IMR-90 (cell line): ENCODE measurements around the gene RAI14. TPM values are rescaled to one million over a fixed set of nuclear protein-coding genes. Genes with fewer than 3 reads are reported as not detected.

Source experiments
- ATAC-seq: fragments of 200-7000 bp; cut with Tn5 transposase; 2 replicates; pipeline ENCODE4 v1.9.1; 2020; ENCODE audit warnings: low read depth, mild to moderate bottlenecking, moderate library complexity
- BruUV-seq: library from RNA; stranded (reverse); fragments of 400-500 nt; replicated peaks from 2 replicates; lab custom pipeline; 2021; lab: Mats Ljungman, UMichigan
- CTCF ChIA-PET: fragments of 300-600 bp; formaldehyde crosslinking; extraction: SDS; loops from one replicate; lab custom pipeline; 2021; ENCODE audit warnings: antibody characterized with exemption; lab: Yijun Ruan, JAX
- POLR2A ChIA-PET: fragments of 300-600 bp; sonication (Branson Sonifier 250); formaldehyde crosslinking; loops from one replicate; lab custom pipeline; 2022; ENCODE audit warnings: antibody characterized with exemption; ENCODE audit not compliant: unreplicated experiment; lab: Charles Lee
- DNase-seq: peaks from one replicate; pipeline ENCODE4 v3.0.0; 2013
- H2AFZ ChIP-seq: replicated peaks from 2 replicates; pipeline ENCODE3; 2013; ENCODE audit warnings: low read length, mild to moderate bottlenecking; ENCODE audit not compliant: poor library complexity
- H2AK5ac ChIP-seq: 2 replicates; pipeline ENCODE4 v1.6.1; 2013; ENCODE audit warnings: low read depth, low read length, inconsistent platforms
- H2AK9ac ChIP-seq: replicated peaks from 2 replicates; pipeline ENCODE3; 2013; ENCODE audit warnings: mild to moderate bottlenecking, low read depth, low read length, moderate library complexity; ENCODE audit not compliant: poor library complexity
- H2BK120ac ChIP-seq: 2 replicates; pipeline ENCODE4 v1.6.1; 2013; ENCODE audit warnings: low read depth, low read length, inconsistent platforms
- H2BK15ac ChIP-seq: 3 replicates; pipeline ENCODE4 v1.6.1; 2013; ENCODE audit warnings: low read depth, low read length, inconsistent platforms
- H2BK20ac ChIP-seq: 2 replicates; pipeline ENCODE4 v1.6.1; 2013; ENCODE audit warnings: low read depth, mild to moderate bottlenecking, inconsistent platforms, low read length, moderate library complexity
- H2BK5ac ChIP-seq: 2 replicates; pipeline ENCODE4 v1.6.1; 2013; ENCODE audit warnings: mild to moderate bottlenecking, low read depth, low read length, inconsistent platforms; ENCODE audit not compliant: poor library complexity, severe bottlenecking
- H3K14ac ChIP-seq: replicated peaks from 2 replicates; pipeline ENCODE4 v1.6.1; 2013; ENCODE audit warnings: low read depth, low read length, inconsistent platforms
- H3K18ac ChIP-seq: 2 replicates; pipeline ENCODE4 v1.6.1; 2013; ENCODE audit warnings: low read depth, low read length, control low read depth
- H3K23ac ChIP-seq: 2 replicates; pipeline ENCODE4 v1.6.1; 2013; ENCODE audit warnings: low read depth, low read length, inconsistent platforms
- H3K27ac ChIP-seq: 2 replicates; pipeline ENCODE4 v1.5.1; 2013; ENCODE audit warnings: mild to moderate bottlenecking, control low read depth, low read length; ENCODE audit not compliant: insufficient read depth
- H3K27me3 ChIP-seq: 2 replicates; pipeline ENCODE4 v1.6.1; 2013; ENCODE audit warnings: low read length; ENCODE audit not compliant: control insufficient read depth, insufficient read depth
- H3K36me3 ChIP-seq: 2 replicates; pipeline ENCODE4 v1.6.1; 2013; ENCODE audit warnings: low read length, mixed read lengths; ENCODE audit not compliant: control insufficient read depth, insufficient read depth
- H3K4ac ChIP-seq: 2 replicates; pipeline ENCODE4 v1.6.1; 2013; ENCODE audit warnings: low read depth, low read length, inconsistent platforms
- H3K4me1 ChIP-seq: 2 replicates; pipeline ENCODE4 v1.6.1; 2013; ENCODE audit warnings: low read length, mixed read lengths; ENCODE audit not compliant: control insufficient read depth, insufficient read depth
- H3K4me2 ChIP-seq: 2 replicates; pipeline ENCODE4 v1.6.1; 2013; ENCODE audit warnings: low read depth, mild to moderate bottlenecking, control low read depth, low read length, moderate library complexity
- H3K4me3 ChIP-seq: 2 replicates; pipeline ENCODE4 v1.5.1; 2013; ENCODE audit warnings: low read depth, mild to moderate bottlenecking, control low read depth, low read length, moderate library complexity; ENCODE audit not compliant: insufficient read depth
- H3K56ac ChIP-seq: 2 replicates; pipeline ENCODE4 v1.6.1; 2013; ENCODE audit warnings: low read length, inconsistent platforms; ENCODE audit not compliant: insufficient read depth; ENCODE audit errors: extremely low read depth
- H3K79me1 ChIP-seq, 2 experiments: 2 replicates each; pipeline ENCODE4 v1.6.1; 2013; ENCODE audit warnings: low read length in 2 of 2, inconsistent platforms in 1 of 2, low read depth in 1 of 2
- H3K9ac ChIP-seq: 2 replicates; pipeline ENCODE4 v1.6.1; 2013; ENCODE audit warnings: low read depth, low read length, control low read depth
- H3K9me1 ChIP-seq: 2 replicates; pipeline ENCODE4 v1.6.1; 2013; ENCODE audit warnings: low read length, inconsistent platforms; ENCODE audit not compliant: insufficient read depth
- H3K9me3 ChIP-seq: 2 replicates; pipeline ENCODE4 v1.6.1; 2013; ENCODE audit warnings: low read length; ENCODE audit not compliant: control insufficient read depth, insufficient read depth
- H4K20me1 ChIP-seq: 2 replicates; pipeline ENCODE4 v1.6.1; 2013; ENCODE audit warnings: low read length, inconsistent platforms; ENCODE audit not compliant: insufficient read depth
- H4K5ac ChIP-seq: 2 replicates; pipeline ENCODE4 v1.6.1; 2013; ENCODE audit warnings: mild to moderate bottlenecking, low read depth, low read length, control low read depth
- H4K8ac ChIP-seq, 2 experiments: 2 replicates each; pipeline ENCODE4 v1.6.1; 2013; ENCODE audit warnings: low read depth in 2 of 2, low read length in 2 of 2, control low read depth in 1 of 2, inconsistent platforms in 1 of 2
- H4K91ac ChIP-seq: 2 replicates; pipeline ENCODE4 v1.6.1; 2013; ENCODE audit warnings: low read depth, low read length, inconsistent platforms; ENCODE audit not compliant: insufficient read depth
- CEBPB ChIP-seq: IDR thresholded peaks from 2 replicates; pipeline ENCODE4 v1.6.1; 2012; ENCODE audit warnings: low read depth, low read length, improper control_type of control experiment
- MAFK ChIP-seq: IDR thresholded peaks from 2 replicates; pipeline ENCODE4 v1.6.1; 2012; ENCODE audit warnings: low read depth, low read length, improper control_type of control experiment
- MAZ ChIP-seq: IDR thresholded peaks from 2 replicates; pipeline ENCODE4 v1.6.1; 2012; ENCODE audit warnings: low read depth, mild to moderate bottlenecking, low read length, improper control_type of control experiment, moderate library complexity, borderline replicate concordance
- MXI1 ChIP-seq: IDR thresholded peaks from 2 replicates; pipeline ENCODE4 v1.6.1; 2012; ENCODE audit warnings: low read depth, mild to moderate bottlenecking, low read length, moderate library complexity, borderline replicate concordance
- RCOR1 ChIP-seq: IDR thresholded peaks from 2 replicates; pipeline ENCODE4 v1.6.1; 2012; ENCODE audit warnings: mild to moderate bottlenecking, low read length, improper control_type of control experiment; ENCODE audit not compliant: insufficient replicate concordance
- RFX5 ChIP-seq: IDR thresholded peaks from 2 replicates; pipeline ENCODE4 v1.8.0; 2012; ENCODE audit warnings: low read depth, mild to moderate bottlenecking, low read length, moderate library complexity
- SMC3 ChIP-seq: fragments of 150-350 bp; IDR thresholded peaks from 2 replicates; pipeline ENCODE4 v1.6.1; 2016; ENCODE audit warnings: low read depth, mild to moderate bottlenecking, antibody characterized with exemption, low read length, moderate library complexity
- whole genome bisulfite sequencing, 2 experiments: methylation state at CpG; one replicate each; pipeline versions ENCODE4 v1.1.5 to v1.1.7; 2013; ENCODE audit warnings: missing lambda C conversion rate in 2 of 2; ENCODE audit not compliant: insufficient read length in 1 of 2; ENCODE audit errors: extremely low coverage in 2 of 2; 5-methylcytosine and 5-hydroxymethylcytosine counted together
- dilution Hi-C: fragments of 300-500 bp; cut with HindIII; formaldehyde crosslinking; loops from one replicate; pipeline ENCODE4 v1.14.3; 2018; ENCODE audit warnings: low sequenced_read_pairs; ENCODE audit not compliant: unreplicated experiment
- in situ Hi-C: fragments of 300-500 bp; cut with MboI; formaldehyde crosslinking; loops from 3 replicates; pipeline ENCODE4 v1.14.3; 2019; ENCODE audit warnings: low sequenced_read_pairs, inconsistent platforms, mixed read lengths
- intact Hi-C: fragments of 100-400 bp; cut with micrococcal nuclease; formaldehyde crosslinking; loops from 2 replicates; pipeline ENCODE4 v1.10.0; 2022
- polyA plus RNA-seq, 3 experiments: library from polyadenylated mRNA; depleted of rRNA; stranded (reverse); fragments of >200 nt; gene quantifications; 2 replicates each; pipeline ENCODE4 v1.2.3, GENCODE V29; 2012; ENCODE audit warnings: low replicate concordance in 1 of 3
- total RNA-seq: library from RNA; depleted of rRNA; stranded (reverse); fragments of >200 nt; gene quantifications from 2 replicates; pipeline ENCODE4 v1.2.3, GENCODE V29; 2012

The RAI14 gene
- total and polyA plus RNA-seq, 2 of the 4 experiments (the other 2 are of a cell fraction), result 221 to 267 TPM

- Histone ChIP-seq H3K9ac (no peak overlapping the region), H2BK120ac (no peak overlapping the region), H2BK20ac (no peak overlapping the region), H2BK15ac (no peak overlapping the region), H3K23ac (no peak overlapping the region), H3K79me1 (peaks cover 27 to 81% of the 10 kb centered on the region in 2 experiments), H3K4me2 (peak overlapping the region; percentile 16; the same call in 1 of the 2 replicates), H3K9me3 (no peaks in the 10 kb centered on the region), H3K4me1 (peaks cover 28% of the 10 kb centered on the region), H3K27me3 (no peaks in the 10 kb centered on the region), H3K14ac (no peak overlapping the region), H4K5ac (no peak overlapping the region), H3K56ac (no peak overlapping the region), H4K20me1 (peaks cover 95% of the 10 kb centered on the region), H2AK9ac (no peak overlapping the region), H4K91ac (no peak overlapping the region), H2AFZ (no peak overlapping the region), H3K9me1 (peaks cover 34% of the 10 kb centered on the region), H3K36me3 (peaks cover 6% of the 10 kb centered on the region), H2AK5ac (no peak overlapping the region), H3K4me3 (no peak overlapping the region), H3K18ac (peak overlapping the region; percentile 82; the same call in 1 of the 2 replicates), H3K4ac (no peak overlapping the region), H2BK5ac (peak overlapping the region; percentile 53), H4K8ac (no peak overlapping the region), H3K27ac (peak overlapping the region; percentile 7; the same call in 1 of the 2 replicates)
- ATAC-seq (peak; percentile 71), DNase-seq (peak; percentile 96)
- no CpG with 5 or more reads among the region's 3 CpGs for WGBS, 2 experiments
- BruUV-seq, result no TSS peak
- ChIA-PET CTCF (no interaction called here), POLR2A (no interaction called here)
- intact Hi-C loops, result no loop called here
- dilution Hi-C loops, result no loop called here
- in situ Hi-C loops, result no loop called here
- TF ChIP-seq MAFK, result no peak
- TF ChIP-seq SMC3, result no peak
- no peak for TF ChIP-seq MAZ
- peak; percentile 40 for TF ChIP-seq RCOR1
- no peak for TF ChIP-seq RFX5
- no peak for TF ChIP-seq MXI1
- TF ChIP-seq CEBPB, result no peak
Measured at GRCh38 chr5:34743878-34744277, 87.8 kb downstream of the RAI14 start.
